Choroid plexus epithelial cell (primary cell): Measurements from ENCODE around the gene SPATS2.

Source experiments
- DNase-seq: peaks from one replicate; pipeline ENCODE4 v3.0.0-alpha.2; 2010; ENCODE audit warnings: low read depth
- H3K4me3 ChIP-seq: 2 replicates; pipeline ENCODE4 v1.5.1; 2011; ENCODE audit warnings: low read depth, mild to moderate bottlenecking, control low read depth, low read length, moderate library complexity
- TF ChIP-seq, protein P1 (sequence below): conservative IDR thresholded peaks from 2 replicates; pipeline ENCODE4 v1.5.1; 2011; ENCODE audit warnings: low read depth, mild to moderate bottlenecking, control low read depth, inconsistent platforms, low read length, moderate library complexity

Gene SPATS2

GRCh38 chr12:49559011-49559675 is 191.9 kb downstream of the SPATS2 start:
- TF ChIP-seq, protein P1, sequence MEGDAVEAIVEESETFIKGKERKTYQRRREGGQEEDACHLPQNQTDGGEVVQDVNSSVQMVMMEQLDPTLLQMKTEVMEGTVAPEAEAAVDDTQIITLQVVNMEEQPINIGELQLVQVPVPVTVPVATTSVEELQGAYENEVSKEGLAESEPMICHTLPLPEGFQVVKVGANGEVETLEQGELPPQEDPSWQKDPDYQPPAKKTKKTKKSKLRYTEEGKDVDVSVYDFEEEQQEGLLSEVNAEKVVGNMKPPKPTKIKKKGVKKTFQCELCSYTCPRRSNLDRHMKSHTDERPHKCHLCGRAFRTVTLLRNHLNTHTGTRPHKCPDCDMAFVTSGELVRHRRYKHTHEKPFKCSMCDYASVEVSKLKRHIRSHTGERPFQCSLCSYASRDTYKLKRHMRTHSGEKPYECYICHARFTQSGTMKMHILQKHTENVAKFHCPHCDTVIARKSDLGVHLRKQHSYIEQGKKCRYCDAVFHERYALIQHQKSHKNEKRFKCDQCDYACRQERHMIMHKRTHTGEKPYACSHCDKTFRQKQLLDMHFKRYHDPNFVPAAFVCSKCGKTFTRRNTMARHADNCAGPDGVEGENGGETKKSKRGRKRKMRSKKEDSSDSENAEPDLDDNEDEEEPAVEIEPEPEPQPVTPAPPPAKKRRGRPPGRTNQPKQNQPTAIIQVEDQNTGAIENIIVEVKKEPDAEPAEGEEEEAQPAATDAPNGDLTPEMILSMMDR = no peak
- no peak for DNase-seq
- no peak overlapping the region for H3K4me3 ChIP-seq

- DNase-seq = no peak
- TF ChIP-seq, protein P1 = no peak
- no peak overlapping the region for H3K4me3 ChIP-seq
Measured at GRCh38 chr12:49560695-49561094, 193.4 kb downstream of the SPATS2 start.

DNA sequence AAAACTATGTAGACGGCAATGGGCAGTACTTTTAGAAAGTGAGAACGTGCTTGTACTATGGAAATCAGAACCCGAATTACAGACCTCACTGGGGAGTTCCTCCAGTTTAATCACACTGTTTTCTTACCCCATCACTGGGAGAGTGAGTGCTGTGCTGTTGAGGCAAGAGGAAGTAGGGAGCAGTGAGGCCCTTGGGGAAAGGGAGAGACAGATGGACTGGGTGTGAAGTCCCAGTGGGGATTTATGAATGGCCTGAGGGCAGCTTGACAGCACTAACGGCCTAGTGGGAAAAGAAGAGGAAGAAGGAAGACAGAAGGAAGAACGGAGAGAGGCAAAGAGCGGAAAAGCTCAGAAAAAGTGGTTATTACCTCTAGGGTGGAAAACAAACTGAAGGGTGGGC is 195.0 kb downstream of the SPATS2 start:
- DNase-seq = no peak
- TF ChIP-seq, protein P1 = no peak
- H3K4me3 ChIP-seq = no peak overlapping the region

DNA sequence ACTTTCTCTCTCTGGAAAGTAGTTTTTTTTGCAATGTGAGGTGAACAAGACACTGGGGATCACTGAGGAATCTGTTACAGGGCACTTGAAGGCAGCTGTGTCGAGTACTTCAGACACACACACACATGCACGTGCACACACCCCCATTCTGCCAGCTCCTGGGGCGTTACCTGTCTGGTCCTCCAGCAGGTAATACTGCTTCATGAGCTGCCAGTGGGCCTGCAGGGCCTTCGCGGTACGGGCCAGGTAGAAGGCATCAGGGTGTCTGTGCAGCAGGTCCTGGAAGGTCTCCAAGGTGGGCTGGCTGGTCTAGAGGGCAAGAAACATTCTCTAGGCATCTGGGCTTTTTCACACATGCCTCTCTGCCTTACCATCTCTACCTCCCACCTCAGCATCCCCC is 195.6 kb downstream of the SPATS2 start:
- no peak overlapping the region for H3K4me3 ChIP-seq
- DNase-seq = no peak
- TF ChIP-seq, protein P1 = no peak

DNA sequence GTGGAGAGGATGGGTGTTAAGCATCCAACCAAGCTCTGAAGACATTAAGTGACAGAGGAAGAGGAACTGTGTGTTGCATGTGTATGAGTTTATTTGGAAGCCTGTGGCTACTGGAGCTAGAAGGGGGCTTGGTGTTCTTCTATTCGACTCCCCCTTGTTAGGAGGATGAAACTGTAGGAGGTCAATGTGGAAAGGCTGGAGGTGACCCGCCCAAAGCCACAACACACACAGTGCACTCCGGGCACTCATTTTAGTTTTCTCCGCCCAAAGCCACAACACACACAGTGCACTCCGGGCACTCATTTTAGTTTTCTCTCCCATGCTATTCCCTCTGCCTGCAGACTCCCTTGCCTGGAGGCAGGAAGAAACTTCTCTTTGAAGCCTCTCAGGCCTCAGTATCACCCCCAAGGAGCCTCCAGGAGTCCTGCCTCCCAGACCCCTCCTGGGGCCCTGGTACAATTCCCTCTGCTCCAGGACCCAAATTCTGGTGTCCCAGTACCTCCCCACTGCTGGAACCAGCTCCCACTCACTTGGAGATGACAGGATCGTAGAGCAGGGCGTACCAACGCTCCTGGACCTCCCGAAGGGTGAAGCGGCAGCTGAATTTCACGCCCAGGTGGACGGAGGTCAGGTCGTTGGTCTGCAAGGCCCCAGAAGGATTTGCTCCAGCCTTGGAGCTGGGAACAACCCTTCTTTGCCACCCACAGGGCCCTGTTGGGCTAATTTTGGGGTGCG is 196.9 kb downstream of the SPATS2 start:
- H3K4me3 ChIP-seq = no peak overlapping the region

DNA sequence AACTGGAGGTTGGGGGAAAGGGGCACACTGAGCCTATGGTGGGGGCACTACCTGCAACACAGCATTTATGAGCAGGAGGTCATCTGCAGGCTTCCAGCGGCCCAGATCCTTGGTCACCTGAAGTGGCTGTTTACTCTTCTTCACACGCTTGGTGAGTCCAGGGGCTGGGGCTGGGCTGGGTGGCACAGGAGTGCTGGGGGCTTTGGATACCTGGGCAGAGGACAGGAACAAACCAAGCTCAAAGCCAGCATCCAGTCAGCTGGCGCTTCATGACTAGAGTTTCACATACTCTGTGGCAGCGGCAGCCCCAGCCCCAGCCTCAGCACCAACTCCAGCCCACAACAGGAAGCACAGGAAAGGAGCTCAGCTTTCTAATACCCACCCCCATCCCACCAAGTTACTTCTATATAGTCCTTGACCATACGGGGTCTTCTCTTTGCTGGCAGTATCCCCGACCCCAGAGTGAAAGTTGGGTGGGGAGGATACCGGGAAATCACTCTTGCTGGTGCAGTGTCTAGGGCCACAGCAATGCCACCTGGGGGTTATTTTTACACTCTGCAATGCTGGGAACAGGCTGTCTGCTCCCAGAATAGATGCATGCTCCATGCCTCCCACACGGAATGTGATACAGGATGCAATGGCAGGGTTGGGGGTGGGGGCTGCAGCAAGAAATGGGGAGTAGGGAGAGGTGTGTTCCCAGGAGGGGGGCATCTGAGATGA is 197.6 kb downstream of the SPATS2 start:
- no peak overlapping the region for H3K4me3 ChIP-seq
- TF ChIP-seq, protein P1 = no peak
- DNase-seq = no peak

More for the DNA sequence above, 196.9 kb downstream of the SPATS2 start:
- TF ChIP-seq, protein P1 = no peak
- DNase-seq = no peak
